Small intestine (tissue), 7 donors: Measurements from ENCODE around the gene USP43. TPM values are rescaled to one million over a fixed set of nuclear protein-coding genes. Genes with fewer than 3 reads are reported as not detected.
"Not testable (repeated sequence)": the region's sequence is repeated elsewhere in the genome, so short reads cannot be mapped to it uniquely, and the experiment has no call there.

ENCODE experiments used
- DNase-seq, 2 donors: peaks; one replicate each; pipeline versions ENCODE4 v3.0.0 to v3.0.0-alpha.2; 2013
- FAIRE-seq: peaks from 2 replicates; lab custom pipeline; 2012; peaks lifted over from hg19 to GRCh38; lab: Jason Lieb, UNC
- H3K27ac ChIP-seq, 3 donors: one replicate each; pipeline ENCODE4 v1.5.1; 2013; ENCODE audit warnings: low read length in 2 of 3, mild to moderate bottlenecking in 2 of 3, control low read depth in 1 of 3, inconsistent platforms in 1 of 3, low read depth in 1 of 3, moderate library complexity in 1 of 3
- H3K27me3 ChIP-seq, 3 donors: one replicate each; pipeline ENCODE4 v1.6.1; 2013; ENCODE audit warnings: low read length in 3 of 3, inconsistent platforms in 1 of 3; ENCODE audit not compliant: control insufficient read depth in 3 of 3, insufficient read depth in 3 of 3
- H3K36me3 ChIP-seq, 3 donors: one replicate each; pipeline ENCODE4 v1.6.1; 2013; ENCODE audit warnings: low read length in 3 of 3, inconsistent platforms in 1 of 3, low read depth in 1 of 3, mild to moderate bottlenecking in 1 of 3, moderate library complexity in 1 of 3; ENCODE audit not compliant: control insufficient read depth in 3 of 3, insufficient read depth in 2 of 3
- H3K4me1 ChIP-seq, 3 donors: one replicate each; pipeline ENCODE4 v1.6.1; 2013; ENCODE audit warnings: low read length in 2 of 3, inconsistent platforms in 1 of 3, low read depth in 1 of 3, mild to moderate bottlenecking in 1 of 3, moderate library complexity in 1 of 3; ENCODE audit not compliant: control insufficient read depth in 3 of 3, insufficient read depth in 2 of 3
- H3K4me3 ChIP-seq, 3 donors: one replicate each; pipeline ENCODE4 v1.5.1; 2013; ENCODE audit warnings: low read length in 3 of 3, control low read depth in 1 of 3, inconsistent platforms in 1 of 3, low read depth in 1 of 3, mild to moderate bottlenecking in 1 of 3, moderate library complexity in 1 of 3
- H3K9me3 ChIP-seq, 2 donors: one replicate each; pipeline ENCODE4 v1.6.1; 2013; ENCODE audit warnings: low read depth in 1 of 2, low read length in 1 of 2; ENCODE audit not compliant: control insufficient read depth in 2 of 2, insufficient read depth in 1 of 2
- WGBS, 3 donors: extraction: QIAGEN DNeasy Blood & Tissue Kit; methylation state at CpG; one replicate each; pipeline ENCODE4 v1.1.7; 2013; 5-methylcytosine and 5-hydroxymethylcytosine counted together
- polyA plus RNA-seq, 4 donors: library from polyadenylated mRNA; stranded (reverse) in 3 of 4; unstranded in 1 of 4; fragments of 200-250 nt in 3 of 4; fragments of 120-200 nt in 1 of 4; gene quantifications; one replicate each; pipeline versions ENCODE4 v1.2.1 to v1.2.3, GENCODE V29; 2013
- donor health status: healthy with polysubstance abuse.
- donor health status: control.
- donor health status: control.
- donor health status: Bipolar disorder and iron deficiency.
- donor health status: healthy.

USP43 gene
- polyA plus RNA-seq, 4 donors: 4.5 to 16.1 (median 8.3) TPM

DNA sequence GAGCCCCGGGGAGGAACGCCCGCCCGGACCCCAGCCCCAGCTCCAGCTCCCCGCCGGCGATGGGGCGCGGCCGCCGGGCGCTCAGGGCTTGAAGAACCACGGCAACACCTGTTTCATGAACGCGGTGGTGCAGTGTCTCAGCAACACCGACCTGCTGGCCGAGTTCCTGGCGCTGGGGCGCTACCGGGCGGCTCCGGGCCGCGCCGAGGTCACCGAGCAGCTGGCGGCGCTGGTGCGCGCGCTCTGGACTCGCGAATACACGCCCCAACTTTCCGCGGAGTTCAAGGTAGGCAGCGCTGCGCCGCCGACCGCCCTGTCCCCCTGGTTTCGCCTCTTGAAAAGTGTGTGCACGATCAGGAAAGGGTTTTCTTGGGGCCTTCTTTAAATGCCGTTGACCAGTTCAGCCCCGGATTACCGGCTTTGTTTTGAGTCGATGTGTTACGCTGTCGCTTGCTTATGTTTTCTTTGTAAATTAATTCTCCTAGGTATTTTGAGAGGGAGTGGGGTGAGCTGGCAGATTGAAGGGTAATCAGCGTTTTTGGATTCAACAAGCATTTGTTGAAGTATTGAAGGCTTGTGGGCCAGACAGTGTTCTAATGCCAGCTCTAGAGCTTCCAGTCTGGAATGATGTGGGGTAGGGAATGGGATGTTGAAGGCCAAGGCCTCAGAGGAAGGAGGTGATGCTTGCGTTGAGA lies 681 bp downstream of the USP43 start:
- WGBS, 3 donors: 1 to 3% (median 2%) methylated on average over 50 to 51 of the region's 51 CpGs
- H3K9me3 ChIP-seq: no peaks in the 10 kb centered on the region
- no peaks in the 10 kb centered on the region for H3K36me3 ChIP-seq
- peaks cover 0 to 8% (median 0%) of the 10 kb centered on the region in 3 donors for H3K27me3 ChIP-seq
- no peak for FAIRE-seq
- peak overlapping the region; percentile 56 to 96 (median 79) for H3K4me3 ChIP-seq
- peaks cover 0 to 8% (median 0%) of the 10 kb centered on the region in 3 donors for H3K4me1 ChIP-seq
- H3K27ac ChIP-seq: peak overlapping the region; percentile 82 to 100 (median 97)
- peak; percentile 83 to 88 for DNase-seq

DNA sequence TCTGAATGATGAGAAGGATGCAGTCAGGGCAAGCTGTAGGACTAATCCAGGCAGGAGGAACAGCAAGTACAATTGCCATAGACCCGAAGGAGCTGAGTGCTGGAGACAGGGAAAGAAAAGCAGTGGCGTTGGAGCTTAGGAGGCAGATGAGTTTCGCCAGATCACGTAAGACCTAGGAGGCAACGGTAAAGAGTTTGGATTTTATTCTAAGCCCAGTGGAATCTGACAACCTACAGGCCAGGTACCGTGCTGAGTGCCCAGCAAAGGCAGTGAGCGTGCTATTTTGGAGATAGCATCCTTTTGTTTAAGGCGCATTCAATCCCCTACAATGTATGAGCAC lies 1.2 kb downstream of the USP43 start:
- 13 to 47% (median 41%) methylated on average over 8 of the region's 8 CpGs for WGBS, 3 donors
- peak overlapping the region in 2 of 3 donors; percentile 97 to 100 for H3K27ac ChIP-seq
- H3K36me3 ChIP-seq: no peaks in the 10 kb centered on the region
- H3K4me1 ChIP-seq: peaks cover 0 to 8% (median 0%) of the 10 kb centered on the region in 3 donors
- H3K27me3 ChIP-seq: peaks cover 0 to 8% (median 0%) of the 10 kb centered on the region in 3 donors
- no peaks in the 10 kb centered on the region for H3K9me3 ChIP-seq
- FAIRE-seq (no peak), DNase-seq (peak; percentile 41 to 43)
- peak overlapping the region; percentile 3 to 96 (median 79) for H3K4me3 ChIP-seq

DNA sequence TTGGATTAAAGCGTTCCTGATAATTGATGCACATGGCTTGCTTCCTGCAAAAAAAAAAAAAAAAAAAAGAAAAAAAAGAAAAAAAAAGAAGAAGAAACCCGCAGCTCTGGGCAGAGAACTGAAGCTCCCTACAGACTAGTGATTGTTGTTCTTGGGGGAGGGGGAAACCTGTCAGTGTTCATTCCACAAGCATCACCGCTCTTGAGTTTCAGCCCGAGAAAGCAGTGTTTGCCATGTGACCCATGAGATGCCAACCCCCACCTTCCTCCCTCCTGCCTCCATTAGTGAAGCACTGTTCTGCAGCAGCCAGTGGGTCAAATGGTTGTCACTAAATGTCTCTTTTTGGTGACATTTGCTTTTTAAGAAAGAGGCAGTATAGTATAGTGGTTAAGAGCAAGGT lies 1.7 kb downstream of the USP43 start:
- H3K4me3 ChIP-seq: peak overlapping the region in 2 of 3 donors; percentile 79 to 96
- H3K27me3 ChIP-seq: peaks cover 0 to 8% (median 0%) of the 10 kb centered on the region in 3 donors
- FAIRE-seq: no peak

DNA sequence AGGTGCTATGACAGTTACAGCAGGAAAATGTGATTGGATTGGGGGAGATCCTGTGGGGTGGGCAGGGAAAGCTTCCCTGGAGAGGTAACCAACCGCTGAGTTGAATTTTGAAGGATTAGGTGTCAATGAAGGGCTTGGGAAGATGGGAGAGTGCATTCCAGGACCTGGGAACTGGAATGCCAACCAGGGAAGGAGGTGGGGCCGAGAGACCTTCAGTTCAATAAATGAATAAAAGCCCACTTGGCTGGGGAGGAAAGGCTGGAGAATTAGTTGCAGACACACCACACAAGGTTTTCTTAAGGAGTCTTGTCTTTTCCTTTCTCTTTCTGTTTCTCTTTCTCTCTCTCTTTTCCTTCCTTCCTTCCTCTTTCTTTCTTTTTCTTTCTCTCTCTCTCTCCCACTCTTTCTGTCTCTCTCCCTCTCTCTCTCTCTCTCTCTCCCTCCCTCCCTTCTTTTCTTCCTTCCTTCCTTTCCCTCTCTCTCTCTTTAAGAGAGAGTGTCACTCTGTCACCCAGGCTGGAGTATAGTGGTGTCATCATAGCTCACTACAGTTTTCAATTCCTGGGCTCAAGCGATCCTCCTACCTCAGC lies 3.3 kb downstream of the USP43 start:
- peaks cover 0 to 8% (median 0%) of the 10 kb centered on the region in 3 donors for H3K4me1 ChIP-seq
- FAIRE-seq (no peak), DNase-seq (no peak)
- WGBS, 3 donors: 64 to 72% (median 67%) methylated on average over 3 of the region's 3 CpGs
- no peaks in the 10 kb centered on the region for H3K36me3 ChIP-seq
- no peak overlapping the region for H3K4me3 ChIP-seq
- H3K9me3 ChIP-seq: no peaks in the 10 kb centered on the region
- peaks cover 0 to 8% (median 0%) of the 10 kb centered on the region in 3 donors for H3K27me3 ChIP-seq
- H3K27ac ChIP-seq: peak overlapping the region in 1 of 3 donors; percentile 37

More for the DNA sequence above, 1.7 kb downstream of the USP43 start:
- peak; percentile 21 to 32 for DNase-seq
- no peak overlapping the region for H3K27ac ChIP-seq
- H3K36me3 ChIP-seq: no peaks in the 10 kb centered on the region
- 15 to 37% (median 25%) methylated on average over 4 of the region's 4 CpGs for WGBS, 3 donors
- H3K9me3 ChIP-seq: no peaks in the 10 kb centered on the region
- H3K4me1 ChIP-seq: peaks cover 0 to 8% (median 0%) of the 10 kb centered on the region in 3 donors

DNA sequence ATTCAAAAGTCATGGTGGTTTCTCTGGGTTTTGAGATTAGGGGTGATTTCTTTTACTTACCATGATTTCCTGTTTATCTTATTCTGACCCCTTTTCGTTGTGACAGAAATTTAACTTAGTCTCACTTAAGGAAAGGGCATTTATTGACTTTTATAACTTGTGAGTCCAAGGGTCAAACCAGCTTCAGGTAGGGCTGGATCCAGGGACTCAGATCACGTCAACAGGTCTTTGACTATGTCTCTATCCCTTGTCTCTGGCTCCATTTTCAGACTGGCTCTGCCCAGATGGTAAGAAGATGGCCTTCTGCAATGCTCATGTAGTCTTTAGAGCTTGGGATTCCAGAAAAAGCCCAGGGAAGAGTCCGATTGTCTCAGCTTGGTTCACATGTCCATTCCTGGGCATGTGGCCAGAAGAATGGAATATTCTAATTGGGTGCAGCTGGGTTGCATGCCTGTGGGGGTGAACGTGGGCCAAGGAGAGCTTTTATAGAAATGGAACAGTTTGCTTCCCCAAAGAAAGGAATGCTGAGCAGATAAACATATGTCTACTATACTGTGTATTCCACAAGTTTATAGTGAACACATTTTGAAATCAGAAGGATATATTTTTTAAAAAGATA lies 13.4 kb downstream of the USP43 start:
- 36 to 44% (median 42%) methylated on average over 4 of the region's 4 CpGs for WGBS, 3 donors
- no peaks in the 10 kb centered on the region for H3K27me3 ChIP-seq
- H3K27ac ChIP-seq: no peak overlapping the region
- H3K9me3 ChIP-seq: peaks cover 0 to 4% of the 10 kb centered on the region in 2 donors
- no peaks in the 10 kb centered on the region for H3K4me1 ChIP-seq
- FAIRE-seq (no peak), DNase-seq (peak in 1 of 2 donors; percentile 62)
- peaks cover 0 to 3% (median 0%) of the 10 kb centered on the region in 3 donors for H3K36me3 ChIP-seq
- no peak overlapping the region for H3K4me3 ChIP-seq

DNA sequence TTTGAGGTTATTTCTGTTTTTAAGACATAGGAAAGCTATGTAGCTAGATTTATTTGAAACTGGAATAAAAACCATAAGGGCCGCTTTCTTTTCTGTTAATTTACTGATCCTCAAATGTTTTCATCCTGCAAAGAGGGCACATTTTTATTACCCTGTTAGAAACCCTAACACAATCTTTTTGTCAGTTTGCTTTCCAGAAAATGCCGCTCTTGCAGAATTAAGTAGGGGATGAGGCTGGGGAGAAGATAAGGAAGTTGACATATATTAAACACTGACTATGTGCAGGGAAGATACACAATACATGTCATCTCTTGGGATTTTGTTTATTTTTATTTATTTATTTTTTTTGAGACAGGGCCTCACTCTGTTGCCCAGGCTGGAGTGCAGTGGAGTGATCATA lies 15.7 kb downstream of the USP43 start:
- no peaks in the 10 kb centered on the region for H3K4me1 ChIP-seq
- no peak overlapping the region for H3K27ac ChIP-seq
- WGBS, 3 donors: 95 to 100% (median 99%) methylated on average over 2 of the region's 2 CpGs
- H3K9me3 ChIP-seq: peaks cover 0 to 4% of the 10 kb centered on the region in 2 donors
- DNase-seq (no peak), FAIRE-seq (no peak)
- H3K27me3 ChIP-seq: no peaks in the 10 kb centered on the region
- H3K36me3 ChIP-seq: peaks cover 0 to 3% (median 0%) of the 10 kb centered on the region in 3 donors
- no peak overlapping the region for H3K4me3 ChIP-seq

DNA sequence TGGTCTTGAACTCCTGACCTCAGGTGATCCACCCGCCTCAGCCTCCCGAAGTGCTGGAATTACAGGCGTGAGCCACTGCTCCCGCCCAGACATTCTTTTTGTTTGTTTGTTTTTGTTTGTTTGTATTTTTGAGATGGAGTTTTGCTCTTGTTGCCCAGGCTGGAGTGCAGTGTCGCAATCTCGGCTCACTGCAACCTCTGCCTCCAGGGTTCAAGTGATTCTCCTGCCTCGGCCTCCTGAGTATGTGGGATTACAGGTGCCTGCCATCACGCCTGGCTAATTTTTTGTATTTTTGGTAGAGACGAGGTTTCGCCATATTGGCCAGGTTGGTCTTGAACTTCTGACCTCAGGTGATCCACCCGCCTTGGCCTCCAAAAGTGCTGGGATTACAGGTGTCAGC lies 18.2 kb downstream of the USP43 start:
- DNase-seq, H3K36me3 ChIP-seq, H3K27ac ChIP-seq, H3K4me3 ChIP-seq, H3K4me1 ChIP-seq, H3K27me3 ChIP-seq, FAIRE-seq, H3K9me3 ChIP-seq: not testable (repeated sequence)
- 93 to 97% (median 97%) methylated on average over 11 of the region's 11 CpGs for WGBS, 3 donors

DNA sequence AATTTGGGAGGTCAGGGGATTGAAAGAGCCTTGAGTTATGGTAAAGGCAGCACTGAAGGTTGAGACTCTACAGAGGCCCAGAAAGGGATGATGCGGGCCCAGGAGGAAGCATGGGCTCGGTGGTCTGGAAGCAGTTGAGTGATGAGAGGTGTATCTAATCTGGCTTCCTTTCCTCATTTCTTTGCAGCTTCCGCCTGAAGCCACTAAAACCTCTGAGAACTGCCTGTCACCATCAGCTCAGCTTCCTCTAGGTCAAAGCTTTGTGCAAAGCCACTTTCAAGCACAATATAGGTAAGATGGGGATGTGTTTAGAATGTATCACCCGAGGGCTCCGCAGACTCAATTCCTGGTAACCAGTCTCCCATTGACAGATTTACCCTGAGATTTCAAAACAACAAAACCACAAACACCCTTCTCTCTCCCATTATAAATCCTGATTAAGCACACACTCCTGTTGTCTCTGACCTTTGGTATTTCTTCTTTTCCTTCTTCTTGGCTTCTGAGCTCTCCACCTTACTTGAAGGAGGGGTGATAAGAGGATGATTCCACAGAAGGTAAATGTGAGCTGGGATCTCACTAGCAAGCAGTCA lies 21.2 kb downstream of the USP43 start:
- FAIRE-seq: no peak
- Histone ChIP-seq H3K9me3 (no peaks in the 10 kb centered on the region), H3K36me3 (peaks cover 0 to 5% (median 0%) of the 10 kb centered on the region in 3 donors), H3K27ac (no peak overlapping the region), H3K4me1 (no peaks in the 10 kb centered on the region), H3K27me3 (no peaks in the 10 kb centered on the region), H3K4me3 (no peak overlapping the region)
- WGBS, 3 donors: 71 to 95% (median 81%) methylated on average over 5 of the region's 5 CpGs
- DNase-seq: peak in 1 of 2 donors; percentile 19
